ENCODE data around the gene ZSWIM4.

ZSWIM4 gene

GRCh38 chr19:13839938-13840304, 44.7 kb downstream of the ZSWIM4 start:
- no peak for DNase-seq
- peaks cover 16 to 49% of the 10 kb centered on the region in 2 donors for H3K36me3 Mint-ChIP-seq
- peak overlapping the region; percentile 98 for H3K27ac Mint-ChIP-seq
- peak; percentile 14 to 17 for ATAC-seq (replicated peaks)
- no peaks in the 10 kb centered on the region for H3K27me3 Mint-ChIP-seq
- no peaks in the 10 kb centered on the region for H3K9me3 Mint-ChIP-seq
- H3K4me1 Mint-ChIP-seq: peaks cover 46 to 87% of the 10 kb centered on the region in 2 donors
- H3K4me3 Mint-ChIP-seq: peak overlapping the region; percentile 95

- DNase-seq (no peak), ATAC-seq (replicated peaks) (no peak)
- peak overlapping the region; percentile 95 for H3K4me3 Mint-ChIP-seq
- H3K36me3 Mint-ChIP-seq: peaks cover 14 to 49% of the 10 kb centered on the region in 2 donors
- no peaks in the 10 kb centered on the region for H3K9me3 Mint-ChIP-seq
- peak overlapping the region; percentile 98 for H3K27ac Mint-ChIP-seq
- no peaks in the 10 kb centered on the region for H3K27me3 Mint-ChIP-seq
- peaks cover 49 to 85% of the 10 kb centered on the region in 2 donors for H3K4me1 Mint-ChIP-seq
Observed at GRCh38 chr19:13840305-13841085, 45.3 kb downstream of the ZSWIM4 start.

GRCh38 chr19:13841086-13841961, 46.1 kb downstream of the ZSWIM4 start:
- no peaks in the 10 kb centered on the region for H3K27me3 Mint-ChIP-seq
- ATAC-seq (replicated peaks) (no peak), DNase-seq (no peak)
- H3K4me3 Mint-ChIP-seq: peak overlapping the region; percentile 95
- peaks cover 49 to 84% of the 10 kb centered on the region in 2 donors for H3K4me1 Mint-ChIP-seq
- H3K27ac Mint-ChIP-seq: peak overlapping the region; percentile 98
- no peaks in the 10 kb centered on the region for H3K9me3 Mint-ChIP-seq
- H3K36me3 Mint-ChIP-seq: peaks cover 14 to 42% of the 10 kb centered on the region in 2 donors

GRCh38 chr19:13841962-13842290, 46.7 kb downstream of the ZSWIM4 start:
- peaks cover 14 to 38% of the 10 kb centered on the region in 2 donors for H3K36me3 Mint-ChIP-seq
- ATAC-seq (replicated peaks): no peak

GRCh38 chr19:13842291-13843103, 47.3 kb downstream of the ZSWIM4 start:
- H3K4me3 Mint-ChIP-seq: peak overlapping the region; percentile 95

More at GRCh38 chr19:13841962-13842290, 46.7 kb downstream of the ZSWIM4 start:
- no peaks in the 10 kb centered on the region for H3K27me3 Mint-ChIP-seq
- peaks cover 51 to 84% of the 10 kb centered on the region in 2 donors for H3K4me1 Mint-ChIP-seq
- H3K27ac Mint-ChIP-seq: peak overlapping the region; percentile 98
- peak overlapping the region; percentile 95 for H3K4me3 Mint-ChIP-seq
- DNase-seq: no peak
- no peaks in the 10 kb centered on the region for H3K9me3 Mint-ChIP-seq

GRCh38 chr19:13843104-13843921, 48.1 kb downstream of the ZSWIM4 start:
- H3K36me3 Mint-ChIP-seq: peaks cover 12 to 31% of the 10 kb centered on the region in 2 donors
- peak overlapping the region; percentile 95 for H3K4me3 Mint-ChIP-seq
- peak overlapping the region; percentile 98 for H3K27ac Mint-ChIP-seq
- no peaks in the 10 kb centered on the region for H3K27me3 Mint-ChIP-seq
- H3K4me1 Mint-ChIP-seq: peaks cover 48 to 78% of the 10 kb centered on the region in 2 donors
- no peaks in the 10 kb centered on the region for H3K9me3 Mint-ChIP-seq
- DNase-seq: no peak
- ATAC-seq (replicated peaks): no peak

More at GRCh38 chr19:13842291-13843103, 47.3 kb downstream of the ZSWIM4 start:
- Mint-ChIP-seq H3K27ac (peak overlapping the region; percentile 98), H3K27me3 (no peaks in the 10 kb centered on the region), H3K9me3 (no peaks in the 10 kb centered on the region), H3K4me1 (peaks cover 48 to 83% of the 10 kb centered on the region in 2 donors), H3K36me3 (peaks cover 14 to 34% of the 10 kb centered on the region in 2 donors)
- DNase-seq: peak; percentile 62
- peak; percentile 2 to 8 for ATAC-seq (replicated peaks)

- Mint-ChIP-seq H3K36me3 (peaks cover 8 to 23% of the 10 kb centered on the region in 2 donors), H3K4me3 (peak overlapping the region; percentile 17 to 95), H3K9me3 (no peaks in the 10 kb centered on the region), H3K4me1 (peaks cover 45 to 74% of the 10 kb centered on the region in 2 donors), H3K27ac (peak overlapping the region; percentile 98), H3K27me3 (no peaks in the 10 kb centered on the region)
- no peak for ATAC-seq (replicated peaks)
- DNase-seq: no peak
Observed at GRCh38 chr19:13844130-13844631, 48.9 kb downstream of the ZSWIM4 start.

- Mint-ChIP-seq H3K27me3 (no peaks in the 10 kb centered on the region), H3K4me3 (peak overlapping the region; percentile 80 to 87), H3K27ac (peak overlapping the region; percentile 100), H3K36me3 (peaks cover 2 to 7% of the 10 kb centered on the region in 2 donors), H3K9me3 (no peaks in the 10 kb centered on the region), H3K4me1 (peaks cover 38 to 68% of the 10 kb centered on the region in 2 donors)
- peak; percentile 96 for DNase-seq
- ATAC-seq (replicated peaks): peak; percentile 80
Observed at GRCh38 chr19:13846557-13847406, 51.5 kb downstream of the ZSWIM4 start.

- H3K9me3 Mint-ChIP-seq: no peaks in the 10 kb centered on the region
- peak overlapping the region; percentile 80 to 87 for H3K4me3 Mint-ChIP-seq
- DNase-seq: peak; percentile 65
- H3K27ac Mint-ChIP-seq: peak overlapping the region; percentile 100
- H3K36me3 Mint-ChIP-seq: peaks cover 2 to 3% of the 10 kb centered on the region in 2 donors
- ATAC-seq (replicated peaks): peak; percentile 18 to 25
- H3K4me1 Mint-ChIP-seq: peaks cover 38 to 64% of the 10 kb centered on the region in 2 donors
- no peaks in the 10 kb centered on the region for H3K27me3 Mint-ChIP-seq
Observed at GRCh38 chr19:13847407-13848339, 52.4 kb downstream of the ZSWIM4 start.

GRCh38 chr19:13848340-13848677, 53.1 kb downstream of the ZSWIM4 start:
- peak overlapping the region in 1 of 2 donors; percentile 87 for H3K4me3 Mint-ChIP-seq
- no peak overlapping the region for H3K27ac Mint-ChIP-seq
- H3K27me3 Mint-ChIP-seq: no peaks in the 10 kb centered on the region
- H3K4me1 Mint-ChIP-seq: peaks cover 36 to 58% of the 10 kb centered on the region in 2 donors
- H3K9me3 Mint-ChIP-seq: no peaks in the 10 kb centered on the region
- no peaks in the 10 kb centered on the region for H3K36me3 Mint-ChIP-seq
- DNase-seq (no peak), ATAC-seq (replicated peaks) (no peak)

- Mint-ChIP-seq H3K4me3 (peak overlapping the region; percentile 18 to 40), H3K27me3 (no peaks in the 10 kb centered on the region), H3K4me1 (peaks cover 30 to 51% of the 10 kb centered on the region in 2 donors), H3K9me3 (no peaks in the 10 kb centered on the region), H3K36me3 (no peaks in the 10 kb centered on the region), H3K27ac (peak overlapping the region; percentile 7)
- no peak for ATAC-seq (replicated peaks)
- no peak for DNase-seq
Observed at GRCh38 chr19:13848798-13849676, 53.8 kb downstream of the ZSWIM4 start.
